IMR-90 (cell line): Measurements from ENCODE around the gene COL25A1. TPM values are rescaled to one million over a fixed set of nuclear protein-coding genes. Genes with fewer than 3 reads are reported as not detected.

Experiments used
- ATAC-seq: fragments of 200-7000 bp; cut with Tn5 transposase; 2 replicates; pipeline ENCODE4 v1.9.1; 2020; ENCODE audit warnings: low read depth, mild to moderate bottlenecking, moderate library complexity
- BruUV-seq: library from RNA; stranded (reverse); fragments of 400-500 nt; replicated peaks from 2 replicates; lab custom pipeline; 2021; lab: Mats Ljungman, UMichigan
- CTCF ChIA-PET: fragments of 300-600 bp; formaldehyde crosslinking; extraction: SDS; loops from one replicate; lab custom pipeline; 2021; ENCODE audit warnings: antibody characterized with exemption; lab: Yijun Ruan, JAX
- POLR2A ChIA-PET: fragments of 300-600 bp; sonication (Branson Sonifier 250); formaldehyde crosslinking; loops from one replicate; lab custom pipeline; 2022; ENCODE audit warnings: antibody characterized with exemption; ENCODE audit not compliant: unreplicated experiment; lab: Charles Lee
- DNase-seq: peaks from one replicate; pipeline ENCODE4 v3.0.0; 2013
- H2AFZ ChIP-seq: replicated peaks from 2 replicates; pipeline ENCODE3; 2013; ENCODE audit warnings: low read length, mild to moderate bottlenecking; ENCODE audit not compliant: poor library complexity
- H2AK5ac ChIP-seq: 2 replicates; pipeline ENCODE4 v1.6.1; 2013; ENCODE audit warnings: low read depth, low read length, inconsistent platforms
- H2AK9ac ChIP-seq: replicated peaks from 2 replicates; pipeline ENCODE3; 2013; ENCODE audit warnings: mild to moderate bottlenecking, low read depth, low read length, moderate library complexity; ENCODE audit not compliant: poor library complexity
- H2BK120ac ChIP-seq: 2 replicates; pipeline ENCODE4 v1.6.1; 2013; ENCODE audit warnings: low read depth, low read length, inconsistent platforms
- H2BK15ac ChIP-seq: 3 replicates; pipeline ENCODE4 v1.6.1; 2013; ENCODE audit warnings: low read depth, low read length, inconsistent platforms
- H2BK20ac ChIP-seq: 2 replicates; pipeline ENCODE4 v1.6.1; 2013; ENCODE audit warnings: low read depth, mild to moderate bottlenecking, inconsistent platforms, low read length, moderate library complexity
- H2BK5ac ChIP-seq: 2 replicates; pipeline ENCODE4 v1.6.1; 2013; ENCODE audit warnings: mild to moderate bottlenecking, low read depth, low read length, inconsistent platforms; ENCODE audit not compliant: poor library complexity, severe bottlenecking
- H3K14ac ChIP-seq: replicated peaks from 2 replicates; pipeline ENCODE4 v1.6.1; 2013; ENCODE audit warnings: low read depth, low read length, inconsistent platforms
- H3K18ac ChIP-seq: 2 replicates; pipeline ENCODE4 v1.6.1; 2013; ENCODE audit warnings: low read depth, low read length, control low read depth
- H3K23ac ChIP-seq: 2 replicates; pipeline ENCODE4 v1.6.1; 2013; ENCODE audit warnings: low read depth, low read length, inconsistent platforms
- H3K27ac ChIP-seq: 2 replicates; pipeline ENCODE4 v1.5.1; 2013; ENCODE audit warnings: mild to moderate bottlenecking, control low read depth, low read length; ENCODE audit not compliant: insufficient read depth
- H3K27me3 ChIP-seq: 2 replicates; pipeline ENCODE4 v1.6.1; 2013; ENCODE audit warnings: low read length; ENCODE audit not compliant: control insufficient read depth, insufficient read depth
- H3K36me3 ChIP-seq: 2 replicates; pipeline ENCODE4 v1.6.1; 2013; ENCODE audit warnings: low read length, mixed read lengths; ENCODE audit not compliant: control insufficient read depth, insufficient read depth
- H3K4ac ChIP-seq: 2 replicates; pipeline ENCODE4 v1.6.1; 2013; ENCODE audit warnings: low read depth, low read length, inconsistent platforms
- H3K4me1 ChIP-seq: 2 replicates; pipeline ENCODE4 v1.6.1; 2013; ENCODE audit warnings: low read length, mixed read lengths; ENCODE audit not compliant: control insufficient read depth, insufficient read depth
- H3K4me2 ChIP-seq: 2 replicates; pipeline ENCODE4 v1.6.1; 2013; ENCODE audit warnings: low read depth, mild to moderate bottlenecking, control low read depth, low read length, moderate library complexity
- H3K4me3 ChIP-seq: 2 replicates; pipeline ENCODE4 v1.5.1; 2013; ENCODE audit warnings: low read depth, mild to moderate bottlenecking, control low read depth, low read length, moderate library complexity; ENCODE audit not compliant: insufficient read depth
- H3K56ac ChIP-seq: 2 replicates; pipeline ENCODE4 v1.6.1; 2013; ENCODE audit warnings: low read length, inconsistent platforms; ENCODE audit not compliant: insufficient read depth; ENCODE audit errors: extremely low read depth
- H3K79me1 ChIP-seq, 2 experiments: 2 replicates each; pipeline ENCODE4 v1.6.1; 2013; ENCODE audit warnings: low read length in 2 of 2, inconsistent platforms in 1 of 2, low read depth in 1 of 2
- H3K9ac ChIP-seq: 2 replicates; pipeline ENCODE4 v1.6.1; 2013; ENCODE audit warnings: low read depth, low read length, control low read depth
- H3K9me1 ChIP-seq: 2 replicates; pipeline ENCODE4 v1.6.1; 2013; ENCODE audit warnings: low read length, inconsistent platforms; ENCODE audit not compliant: insufficient read depth
- H3K9me3 ChIP-seq: 2 replicates; pipeline ENCODE4 v1.6.1; 2013; ENCODE audit warnings: low read length; ENCODE audit not compliant: control insufficient read depth, insufficient read depth
- H4K20me1 ChIP-seq: 2 replicates; pipeline ENCODE4 v1.6.1; 2013; ENCODE audit warnings: low read length, inconsistent platforms; ENCODE audit not compliant: insufficient read depth
- H4K5ac ChIP-seq: 2 replicates; pipeline ENCODE4 v1.6.1; 2013; ENCODE audit warnings: mild to moderate bottlenecking, low read depth, low read length, control low read depth
- H4K8ac ChIP-seq, 2 experiments: 2 replicates each; pipeline ENCODE4 v1.6.1; 2013; ENCODE audit warnings: low read depth in 2 of 2, low read length in 2 of 2, control low read depth in 1 of 2, inconsistent platforms in 1 of 2
- H4K91ac ChIP-seq: 2 replicates; pipeline ENCODE4 v1.6.1; 2013; ENCODE audit warnings: low read depth, low read length, inconsistent platforms; ENCODE audit not compliant: insufficient read depth
- MAFK ChIP-seq: IDR thresholded peaks from 2 replicates; pipeline ENCODE4 v1.6.1; 2012; ENCODE audit warnings: low read depth, low read length, improper control_type of control experiment
- WGBS, 2 experiments: methylation state at CpG; one replicate each; pipeline versions ENCODE4 v1.1.5 to v1.1.7; 2013; ENCODE audit warnings: missing lambda C conversion rate in 2 of 2; ENCODE audit not compliant: insufficient read length in 1 of 2; ENCODE audit errors: extremely low coverage in 2 of 2; 5-methylcytosine and 5-hydroxymethylcytosine counted together
- dilution Hi-C: fragments of 300-500 bp; cut with HindIII; formaldehyde crosslinking; loops from one replicate; pipeline ENCODE4 v1.14.3; 2018; ENCODE audit warnings: low sequenced_read_pairs; ENCODE audit not compliant: unreplicated experiment
- in situ Hi-C: fragments of 300-500 bp; cut with MboI; formaldehyde crosslinking; loops from 3 replicates; pipeline ENCODE4 v1.14.3; 2019; ENCODE audit warnings: low sequenced_read_pairs, inconsistent platforms, mixed read lengths
- intact Hi-C: fragments of 100-400 bp; cut with micrococcal nuclease; formaldehyde crosslinking; loops from 2 replicates; pipeline ENCODE4 v1.10.0; 2022
- polyA plus RNA-seq, 3 experiments: library from polyadenylated mRNA; depleted of rRNA; stranded (reverse); fragments of >200 nt; gene quantifications; 2 replicates each; pipeline ENCODE4 v1.2.3, GENCODE V29; 2012; ENCODE audit warnings: low replicate concordance in 1 of 3
- total RNA-seq: library from RNA; depleted of rRNA; stranded (reverse); fragments of >200 nt; gene quantifications from 2 replicates; pipeline ENCODE4 v1.2.3, GENCODE V29; 2012

The COL25A1 gene
- total and polyA plus RNA-seq, 2 of the 4 experiments (the other 2 are of a cell fraction), result under 0.01 to 0.05 TPM

GRCh38 chr4:109119852-109120251, 182.6 kb downstream of the COL25A1 start:
- Histone ChIP-seq H2BK120ac (no peak overlapping the region), H3K27me3 (peaks cover 3% of the 10 kb centered on the region; the same call in 1 of the 2 replicates), H3K9me1 (no peaks in the 10 kb centered on the region), H3K36me3 (no peaks in the 10 kb centered on the region), H2BK20ac (no peak overlapping the region), H2BK15ac (no peak overlapping the region), H4K5ac (no peak overlapping the region), H3K4me2 (no peak overlapping the region), H3K23ac (no peak overlapping the region), H3K56ac (no peak overlapping the region), H3K27ac (no peak overlapping the region), H3K4ac (no peak overlapping the region), H4K20me1 (no peaks in the 10 kb centered on the region), H2AK5ac (no peak overlapping the region), H3K14ac (no peak overlapping the region), H3K4me3 (no peak overlapping the region), H3K4me1 (no peaks in the 10 kb centered on the region), H2BK5ac (no peak overlapping the region), H4K8ac (no peak overlapping the region), H2AFZ (no peak overlapping the region), H3K9ac (no peak overlapping the region), H3K79me1 (no peaks in the 10 kb centered on the region), H3K9me3 (no peaks in the 10 kb centered on the region), H4K91ac (no peak overlapping the region), H3K18ac (no peak overlapping the region), H2AK9ac (no peak overlapping the region)
- no TSS peak for BruUV-seq
- WGBS, 2 experiments, result no CpG with 5 or more reads among the region's 1 CpG
- TF ChIP-seq MAFK, result no peak
- in situ Hi-C loops, result no loop called here
- POLR2A ChIA-PET, result no interaction called here
- intact Hi-C loops, result no loop called here
- dilution Hi-C loops, result no loop called here
- CTCF ChIA-PET, result interaction anchor here (0.6 kb wide), 1 partner anchor 8 kb away, joined by 3 read pairs; no protein-coding TSS in a partner anchor
- DNase-seq (no peak), ATAC-seq (no peak)
